Mucosa of descending colon (tissue), 3 donors: ENCODE measurements around the gene BMI1. TPM values are rescaled to one million over a fixed set of nuclear protein-coding genes. Genes with fewer than 3 reads are reported as not detected.

ENCODE experiments used
- ATAC-seq: fragments of 200-7000 bp; cut with Tn5 transposase; one replicate; pipeline ENCODE4 v1.9.1; 2020; ENCODE audit warnings: mild to moderate bottlenecking, moderate library complexity
- DNase-seq, 3 donors: peaks; one replicate each; pipeline ENCODE4 v3.0.0-alpha.2; 2020
- H3K36me3 ChIP-seq: fragments of 200-600 bp; one replicate; pipeline ENCODE4 v1.8.0; 2021; ENCODE audit warnings: low read depth, mild to moderate bottlenecking
- H3K4me1 ChIP-seq: fragments of 200-600 bp; one replicate; pipeline ENCODE4 v1.8.0; 2021; ENCODE audit warnings: low read depth, mild to moderate bottlenecking
- H3K4me3 ChIP-seq: fragments of 200-600 bp; one replicate; pipeline ENCODE4 v1.8.0; 2021; ENCODE audit warnings: mild to moderate bottlenecking
- H3K9me3 ChIP-seq: fragments of 200-600 bp; one replicate; pipeline ENCODE4 v1.8.0; 2021; ENCODE audit warnings: mild to moderate bottlenecking
- intact Hi-C, 2 donors: fragments of 100-400 bp; cut with DNase I in 1 of 2; cut with micrococcal nuclease in 1 of 2; formaldehyde crosslinking; loops; one replicate each; pipeline versions ENCODE4 v1.11.0 to v1.11.1; 2022; cut with DNase I, micrococcal nuclease
- long read RNA-seq, 2 donors: library from polyadenylated mRNA; unstranded; transcript quantifications; one replicate each; pipeline ENCODE4 v2.0.0, GENCODE V29; 2019 to 2021
- total RNA-seq, 3 donors: library from RNA; stranded (reverse); fragmentation: NEBNext Ultra II Directional in 2 of 3; extraction: Animal tissue kit (Norgen Biotek cat#: 25700) in 2 of 3; gene quantifications; one replicate each; pipeline versions ENCODE4 v1.2.1 to v1.2.4, GENCODE V29; 2021 to 2023
- TF ChIP-seq, protein P1 (sequence below): fragments of 200-600 bp; IDR thresholded peaks from one replicate; pipeline ENCODE4 v1.8.0; 2022; ENCODE audit warnings: antibody characterized with exemption, mild to moderate bottlenecking
- donor health status: DM: no; HTN: no; CAD: no; lungs with moderate emphysema.
- donor health status: DM: no; HTN: no; CAD: no.
- donor health status: DM: no; HTN: yes; CAD: no.

BMI1 gene
- total RNA-seq, result 10 to 100 TPM; 26.6 to 76.6 (median 28.7) TPM
- long read RNA-seq, donor 1, transcript BMI1-201 (10 exons, 3,428 nt), result major isoform, 96 of 116 reads
- long read RNA-seq, donor 1, partial matches to known transcripts, result 2 of 116 reads
- long read RNA-seq, donor 1, other reads (novel, unspliced or antisense), result 18 of 116 reads
- long read RNA-seq, donor 2, partial matches to known transcripts, result 0 of 2 reads
- long read RNA-seq, donor 2, other reads (novel, unspliced or antisense), result 2 of 2 reads

DNA sequence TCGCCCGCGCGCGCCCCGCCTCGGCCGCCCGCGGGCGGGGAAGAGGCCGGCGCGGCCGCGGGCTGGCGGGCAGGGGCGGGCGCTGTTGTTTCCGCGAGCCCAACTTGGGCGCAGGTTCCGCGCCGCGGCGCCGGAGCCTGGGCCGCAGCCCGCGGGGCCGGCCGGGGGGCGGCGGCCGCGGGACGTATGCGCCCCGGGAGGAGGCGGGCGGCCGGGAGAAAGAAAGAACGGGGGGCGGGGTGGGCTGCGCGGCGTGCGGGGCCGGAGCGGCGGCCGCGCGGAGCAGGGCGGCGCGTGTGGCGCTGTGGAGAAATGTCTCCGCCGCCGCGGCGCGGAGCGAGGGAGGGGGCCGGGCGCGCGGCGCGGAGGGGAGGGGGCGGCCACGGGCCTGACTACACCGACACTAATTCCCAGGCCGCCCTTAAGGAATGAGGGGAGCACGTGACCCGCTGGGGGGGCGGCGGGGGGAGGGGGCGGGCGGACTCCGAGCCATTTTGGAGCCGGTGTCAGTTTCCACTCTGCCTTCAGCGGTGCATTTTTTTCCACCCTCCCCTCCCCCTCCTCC is at the start of gene BMI1:
Gene BMI1 (plus strand): TSS at position 509 of the 565 bp plus-strand sequence. CDS start 5,351 bp downstream, outside the sequence.
- TF ChIP-seq, protein P1, sequence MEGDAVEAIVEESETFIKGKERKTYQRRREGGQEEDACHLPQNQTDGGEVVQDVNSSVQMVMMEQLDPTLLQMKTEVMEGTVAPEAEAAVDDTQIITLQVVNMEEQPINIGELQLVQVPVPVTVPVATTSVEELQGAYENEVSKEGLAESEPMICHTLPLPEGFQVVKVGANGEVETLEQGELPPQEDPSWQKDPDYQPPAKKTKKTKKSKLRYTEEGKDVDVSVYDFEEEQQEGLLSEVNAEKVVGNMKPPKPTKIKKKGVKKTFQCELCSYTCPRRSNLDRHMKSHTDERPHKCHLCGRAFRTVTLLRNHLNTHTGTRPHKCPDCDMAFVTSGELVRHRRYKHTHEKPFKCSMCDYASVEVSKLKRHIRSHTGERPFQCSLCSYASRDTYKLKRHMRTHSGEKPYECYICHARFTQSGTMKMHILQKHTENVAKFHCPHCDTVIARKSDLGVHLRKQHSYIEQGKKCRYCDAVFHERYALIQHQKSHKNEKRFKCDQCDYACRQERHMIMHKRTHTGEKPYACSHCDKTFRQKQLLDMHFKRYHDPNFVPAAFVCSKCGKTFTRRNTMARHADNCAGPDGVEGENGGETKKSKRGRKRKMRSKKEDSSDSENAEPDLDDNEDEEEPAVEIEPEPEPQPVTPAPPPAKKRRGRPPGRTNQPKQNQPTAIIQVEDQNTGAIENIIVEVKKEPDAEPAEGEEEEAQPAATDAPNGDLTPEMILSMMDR, result no peak
- Histone ChIP-seq H3K36me3 (no peaks in the 10 kb centered on the region), H3K4me3 (peak within 1 kb of the TSS; percentile 79), H3K4me1 (peaks cover 35% of the 10 kb centered on the region), H3K9me3 (no peaks in the 10 kb centered on the region)
- DNase-seq (peak; percentile 79 to 84 (median 79)), ATAC-seq (peak; percentile 65)
- intact Hi-C loops, result loop anchor here in 1 of 2 donors (5.0 kb wide), 1 partner anchor 68 kb away; no protein-coding TSS in a partner anchor

DNA sequence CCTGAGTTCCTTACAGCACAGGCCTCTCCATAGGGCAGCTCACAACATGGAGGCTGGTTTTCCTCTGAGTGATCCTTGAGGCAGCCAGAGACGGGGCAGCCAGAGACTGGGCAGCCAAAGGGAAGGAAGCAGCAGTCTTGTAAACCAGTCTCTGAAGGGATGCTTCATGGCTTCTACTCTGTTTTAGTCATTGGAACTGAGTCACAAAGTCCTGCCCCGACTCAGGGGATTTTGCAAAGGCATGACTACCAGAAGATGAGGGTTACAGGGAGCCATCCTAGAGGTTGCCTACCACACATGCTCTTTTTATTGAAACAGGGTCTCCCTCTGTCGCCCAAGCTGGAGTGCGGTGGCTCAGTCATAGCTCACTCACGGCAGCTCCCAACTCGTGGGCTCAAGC is 49.1 kb upstream of the BMI1 start:
- no peaks in the 10 kb centered on the region for H3K9me3 ChIP-seq
- no peak overlapping the region for H3K4me3 ChIP-seq
- no peaks in the 10 kb centered on the region for H3K36me3 ChIP-seq
- no peak for DNase-seq
- TF ChIP-seq, protein P1, result no peak
- intact Hi-C loops, result no loop called here
- ATAC-seq, result no peak
- no peaks in the 10 kb centered on the region for H3K4me1 ChIP-seq

DNA sequence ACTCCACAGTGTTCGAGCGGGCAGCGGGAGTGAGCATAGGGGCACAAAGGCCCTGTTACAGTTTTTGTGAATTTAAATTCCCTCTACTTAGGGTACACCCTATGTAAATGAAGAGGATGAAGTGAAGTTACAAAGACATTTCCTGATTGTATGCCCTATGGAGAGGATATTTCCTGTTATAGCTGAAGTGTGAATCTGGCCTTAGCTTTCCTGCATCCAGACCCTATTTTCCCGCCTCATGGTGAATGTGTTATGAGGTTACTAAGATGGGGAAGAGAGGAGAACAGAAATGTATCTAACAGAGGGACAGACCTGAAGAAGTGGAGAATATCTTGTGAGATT is 42.5 kb upstream of the BMI1 start:
- Histone ChIP-seq H3K9me3 (no peaks in the 10 kb centered on the region), H3K36me3 (no peaks in the 10 kb centered on the region), H3K4me1 (no peaks in the 10 kb centered on the region), H3K4me3 (no peak overlapping the region)
- ATAC-seq (peak; percentile 56), DNase-seq (no peak)
- intact Hi-C loops, result no loop called here
- TF ChIP-seq, protein P1, result no peak

DNA sequence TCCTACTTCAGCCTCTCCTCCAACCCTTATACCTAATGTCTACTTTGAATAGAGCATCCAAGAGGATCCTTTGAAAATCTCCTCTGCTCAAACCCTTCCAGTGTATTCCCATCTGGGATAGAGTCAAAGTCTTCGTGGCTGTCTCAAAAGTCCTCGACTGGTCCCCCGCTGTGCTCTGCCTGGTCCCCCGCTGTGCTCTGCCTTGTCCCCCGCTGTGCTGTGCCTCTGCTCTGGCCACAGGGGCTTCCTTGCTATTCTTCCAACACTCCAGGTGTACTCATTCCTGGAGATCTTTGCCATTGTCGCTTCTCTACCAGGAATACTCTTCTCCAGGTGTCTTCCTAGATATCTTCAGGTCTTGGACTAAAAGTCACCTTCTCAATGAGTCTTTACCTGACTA is 40.8 kb upstream of the BMI1 start:
- TF ChIP-seq, protein P1, result no peak
- Histone ChIP-seq H3K9me3 (no peaks in the 10 kb centered on the region), H3K4me1 (no peaks in the 10 kb centered on the region), H3K36me3 (no peaks in the 10 kb centered on the region), H3K4me3 (no peak overlapping the region)
- DNase-seq (no peak), ATAC-seq (no peak)
- intact Hi-C loops, result no loop called here

DNA sequence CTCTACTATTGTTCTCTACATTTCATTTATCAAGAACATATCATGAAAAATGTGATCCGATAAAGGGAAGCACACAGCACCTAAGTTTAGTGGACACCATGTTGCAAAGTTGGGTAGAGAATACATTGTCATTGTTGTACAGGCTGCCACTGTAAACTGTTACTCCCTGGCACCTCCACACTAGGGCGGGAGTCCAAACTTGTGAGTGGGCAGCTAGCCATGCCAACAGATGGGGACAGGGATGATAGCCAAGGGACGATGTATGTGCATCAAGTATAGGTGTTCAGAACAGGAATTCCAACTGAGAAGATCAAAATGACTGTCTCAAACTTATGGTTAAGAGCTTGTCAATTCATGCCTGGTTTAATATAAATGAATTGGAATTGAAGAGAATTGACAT is 35.8 kb upstream of the BMI1 start:
- TF ChIP-seq, protein P1, result no peak
- no peak overlapping the region for H3K4me3 ChIP-seq
- ATAC-seq, result no peak
- H3K9me3 ChIP-seq, result no peaks in the 10 kb centered on the region
- no peaks in the 10 kb centered on the region for H3K4me1 ChIP-seq
- DNase-seq, result no peak
- intact Hi-C loops, result no loop called here
- H3K36me3 ChIP-seq, result no peaks in the 10 kb centered on the region
